HG03469 (cell line): ENCODE results near the gene SNCAIP.
"Not testable (repeated sequence)": the region's sequence is repeated elsewhere in the genome, so short reads cannot be mapped to it uniquely, and the experiment has no call there.

Source experiments
- ATAC-seq: cut with Tn5 transposase; IDR thresholded peaks from one replicate; pipeline ENCODE4 v1.9.1; 2021; ENCODE audit warnings: mild to moderate bottlenecking, moderate library complexity, moderate number of reproducible peaks; ENCODE audit not compliant: unreplicated experiment

SNCAIP gene

DNA sequence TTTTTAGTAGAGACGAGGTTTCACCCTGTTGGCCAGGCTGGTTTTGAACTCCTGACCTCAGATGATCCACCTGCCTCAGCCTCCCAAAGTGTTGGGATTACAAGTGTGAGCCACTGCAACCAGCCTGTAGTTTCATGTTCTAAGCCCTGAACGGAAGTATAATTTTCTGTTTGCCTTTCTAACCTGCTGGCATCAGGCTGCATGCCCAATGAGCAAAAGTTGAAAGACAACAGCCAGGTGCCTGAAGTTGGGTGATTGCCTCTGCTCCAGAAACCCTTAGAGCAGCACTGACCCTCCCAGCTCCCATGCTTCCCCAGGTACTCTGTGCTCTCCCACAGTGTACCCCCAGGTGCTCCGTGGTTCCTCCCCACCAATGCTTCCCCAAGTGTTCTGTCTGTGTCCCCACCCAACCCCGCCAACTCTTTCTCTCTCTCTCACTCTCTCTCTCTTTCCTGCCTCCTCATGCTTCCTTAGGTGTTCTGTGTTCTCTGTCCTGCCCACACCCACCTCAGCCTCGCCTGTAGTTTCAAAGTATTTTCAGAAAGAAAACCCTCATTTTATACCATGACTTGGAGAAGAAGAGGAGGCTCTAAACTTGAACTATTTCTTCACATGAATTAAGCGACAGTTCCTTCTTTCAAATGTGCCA lies 145.3 kb downstream of the SNCAIP start:
- no peak for ATAC-seq

DNA sequence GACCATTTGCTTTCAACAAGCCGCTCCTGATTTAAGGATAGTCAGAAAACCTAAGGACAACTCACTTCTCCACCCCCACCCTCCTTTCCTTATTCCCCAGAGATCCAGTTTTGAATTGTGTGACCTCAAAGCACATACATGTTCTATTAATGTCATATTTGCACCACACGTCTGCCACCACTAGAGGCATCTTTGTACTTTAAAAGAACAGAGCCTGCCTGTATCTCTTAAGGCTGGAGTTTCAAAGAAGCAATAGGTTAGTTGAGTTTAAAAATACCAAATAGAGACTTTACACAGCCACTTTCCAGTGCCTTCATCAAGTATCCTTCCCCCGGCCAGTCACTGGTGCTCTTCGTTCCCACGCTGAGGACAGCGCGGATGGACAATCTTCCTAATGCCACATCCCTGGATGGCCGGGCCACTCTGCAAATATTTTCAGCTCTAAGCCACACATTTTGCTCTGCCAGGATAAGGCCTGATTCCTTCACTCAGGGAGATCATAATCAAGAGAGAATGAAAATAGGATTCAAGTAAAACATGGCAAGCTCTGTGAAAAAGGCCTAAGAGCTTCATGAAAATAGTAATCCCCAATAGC lies 146.3 kb downstream of the SNCAIP start:
- no peak for ATAC-seq

DNA sequence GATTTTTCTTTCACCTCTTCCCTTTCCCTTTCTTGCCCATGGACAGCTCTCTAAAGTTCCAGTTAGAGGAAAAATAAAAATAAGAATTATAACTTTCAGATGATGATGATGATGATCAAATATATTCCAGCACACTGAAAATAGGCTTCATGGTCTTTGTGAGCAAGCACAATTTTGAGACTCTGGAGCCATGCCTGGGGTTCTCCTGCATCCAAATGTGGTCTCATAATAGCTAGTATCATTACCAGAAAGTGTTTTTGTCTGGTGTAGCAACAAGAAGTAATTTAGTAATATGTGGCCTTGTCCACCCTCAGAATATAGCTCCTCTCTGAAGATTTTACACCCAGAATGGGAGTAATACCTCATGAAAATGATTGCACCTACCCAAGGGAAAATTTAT lies 150.4 kb downstream of the SNCAIP start:
- no peak for ATAC-seq

DNA sequence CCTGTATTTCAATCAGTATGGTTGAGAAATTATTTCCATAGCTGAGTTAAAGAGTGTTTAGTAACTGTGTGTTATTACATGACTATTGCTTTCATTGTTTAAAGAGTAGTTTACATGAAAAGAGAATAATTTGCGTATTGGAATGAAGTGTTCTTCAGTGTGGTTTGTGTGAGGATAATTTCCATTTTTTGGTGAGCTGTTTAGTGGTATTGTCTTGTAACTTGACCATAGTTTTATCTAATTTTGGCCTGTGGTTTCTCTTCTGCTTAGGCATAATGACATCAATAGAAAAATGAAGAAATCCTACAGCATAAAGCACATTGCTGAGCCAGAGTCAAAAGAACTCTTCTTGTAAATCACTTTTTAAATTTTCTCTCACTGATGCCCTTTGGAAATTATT lies 151.2 kb downstream of the SNCAIP start:
- no peak for ATAC-seq

DNA sequence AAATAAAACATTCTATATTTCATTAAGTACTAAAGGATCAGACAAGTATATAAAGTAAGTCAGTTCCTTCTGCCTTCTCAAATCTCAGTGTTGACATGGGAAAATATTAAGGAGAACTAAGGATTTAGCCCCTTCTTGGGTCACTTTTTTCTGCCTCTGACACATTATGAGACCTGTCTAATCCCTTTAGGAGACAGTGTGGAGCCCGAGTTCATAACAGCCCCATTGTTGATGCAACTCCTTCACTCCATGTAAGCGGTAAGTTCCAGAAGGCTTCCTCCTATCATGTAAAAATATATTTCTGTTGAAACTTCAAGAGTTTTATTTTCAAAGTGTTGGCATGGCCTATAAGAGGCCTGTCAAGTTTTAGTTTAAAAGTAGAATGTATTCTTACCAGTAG lies 152.2 kb downstream of the SNCAIP start:
- ATAC-seq: no peak

DNA sequence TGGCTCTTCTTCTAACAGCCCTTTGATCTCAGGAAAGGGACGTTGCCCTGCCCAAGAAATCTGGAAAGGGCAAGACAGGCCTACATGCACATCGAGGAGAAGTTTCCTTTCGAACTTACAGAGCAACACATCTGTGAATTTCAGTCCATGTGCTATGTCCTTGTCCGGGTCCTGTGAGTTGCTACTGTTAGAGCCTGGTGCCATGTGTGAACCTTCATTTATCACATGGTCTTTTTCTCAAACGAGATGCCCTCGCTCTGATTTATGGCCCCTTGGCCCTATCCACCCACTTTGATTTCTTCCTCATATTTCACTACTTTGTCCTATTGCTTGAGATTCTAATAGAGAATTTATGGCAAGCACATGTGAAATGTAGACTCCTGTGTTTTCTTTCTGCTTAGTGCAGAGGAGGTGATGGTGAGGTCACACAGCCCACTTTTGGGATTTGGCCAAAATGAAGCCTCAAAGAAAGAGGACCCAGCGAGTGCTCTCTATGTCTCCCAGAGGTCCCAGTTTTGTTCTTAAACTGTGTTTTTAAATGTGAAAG lies 153.1 kb downstream of the SNCAIP start:
- ATAC-seq: no peak

DNA sequence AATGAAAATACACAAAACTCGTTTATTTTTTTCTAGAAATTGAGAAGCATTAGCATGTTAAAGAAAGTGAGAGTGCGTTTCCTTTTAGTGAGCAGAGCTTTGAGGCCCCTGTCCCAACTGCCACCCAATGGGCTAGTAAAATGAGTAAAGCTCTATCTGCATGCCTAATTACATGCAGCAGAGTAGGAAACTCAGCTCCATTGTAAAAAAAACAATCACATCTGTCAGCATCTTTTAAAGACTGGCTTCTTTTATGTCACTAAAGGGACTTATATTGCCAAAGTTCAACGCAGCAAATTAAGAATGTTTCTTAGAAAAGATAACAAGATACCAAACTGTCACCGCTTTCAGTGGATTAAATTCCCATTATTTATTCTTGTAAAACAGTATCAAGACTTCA lies 154.0 kb downstream of the SNCAIP start:
- ATAC-seq: no peak

DNA sequence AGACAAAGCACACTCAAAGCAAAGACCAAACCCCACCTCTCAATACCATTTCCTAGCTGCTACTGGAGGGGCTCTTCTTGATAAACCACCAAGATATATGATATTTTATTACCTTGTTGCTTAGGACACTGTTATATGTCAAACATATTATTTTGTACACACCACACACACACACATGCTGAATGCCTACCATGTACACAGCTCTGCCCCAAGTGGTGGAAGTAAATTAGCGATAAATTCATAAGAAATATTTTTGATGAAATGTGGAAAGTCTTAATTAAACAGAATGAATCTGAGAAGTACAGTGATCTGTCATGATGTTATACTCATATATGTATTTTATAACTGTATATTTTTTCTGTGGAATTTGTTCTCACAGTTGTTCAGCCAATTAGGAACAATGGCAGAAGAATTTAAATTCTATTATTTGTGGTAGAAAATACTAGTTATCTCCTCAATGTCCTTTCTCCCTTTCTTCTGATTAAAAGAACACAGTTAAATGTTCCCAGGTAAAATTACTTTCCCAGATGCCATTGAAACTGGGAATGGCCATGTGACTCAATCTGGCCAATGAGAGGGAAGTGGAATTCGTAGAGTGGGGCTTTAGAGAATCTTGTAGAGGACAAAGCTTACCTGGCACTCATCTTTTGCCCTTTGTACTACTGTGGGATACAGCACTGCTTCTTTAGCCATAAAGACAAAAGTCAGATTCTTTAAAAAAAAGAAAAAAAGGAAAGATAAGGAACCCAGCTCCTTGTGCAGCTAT lies 156.5 kb downstream of the SNCAIP start:
- no peak for ATAC-seq

DNA sequence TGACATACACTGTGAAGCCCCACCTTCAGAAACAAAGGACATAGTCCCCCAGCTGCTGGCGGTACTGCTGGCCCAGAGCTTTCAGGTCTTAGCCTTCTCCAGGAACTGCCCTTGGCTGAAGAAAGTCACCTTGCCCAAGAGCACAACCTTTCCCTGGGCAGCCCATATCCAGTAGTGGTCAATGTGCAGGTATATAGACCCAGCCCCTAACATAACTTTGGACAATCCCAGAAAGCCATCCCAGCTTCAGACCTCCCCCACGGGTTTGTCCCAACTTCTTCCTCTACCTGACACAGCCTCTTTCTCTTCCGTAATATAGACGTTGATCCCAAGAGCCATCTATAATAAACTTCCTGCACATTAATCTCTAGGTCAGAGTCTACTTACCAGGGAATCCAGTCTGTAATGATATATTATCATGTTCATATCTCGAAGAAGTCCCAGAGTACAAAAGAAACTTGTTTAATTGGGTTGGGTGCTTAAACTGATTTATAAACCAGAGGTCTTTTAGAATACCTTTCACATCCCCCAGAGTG lies 157.4 kb downstream of the SNCAIP start:
- ATAC-seq: no peak

DNA sequence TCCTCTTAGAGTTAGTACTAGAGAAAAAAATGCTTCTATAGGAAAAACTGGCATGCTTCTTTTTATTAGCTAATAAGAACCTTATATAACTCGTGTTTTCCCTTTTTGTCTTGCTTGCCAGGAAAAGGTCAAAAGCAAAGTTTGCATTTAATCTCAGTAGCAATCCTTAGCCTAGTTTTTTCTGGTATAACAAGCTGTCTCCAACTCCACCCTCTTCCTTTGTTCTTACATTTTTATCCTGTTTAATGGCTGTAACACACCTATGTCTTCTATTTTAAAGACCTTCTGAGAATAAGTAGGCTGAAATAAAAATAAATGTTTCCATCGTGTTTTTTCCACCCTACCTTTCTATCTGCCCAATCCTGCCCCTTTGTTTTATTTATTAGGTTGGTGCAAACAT lies 158.3 kb downstream of the SNCAIP start:
- ATAC-seq: no peak

DNA sequence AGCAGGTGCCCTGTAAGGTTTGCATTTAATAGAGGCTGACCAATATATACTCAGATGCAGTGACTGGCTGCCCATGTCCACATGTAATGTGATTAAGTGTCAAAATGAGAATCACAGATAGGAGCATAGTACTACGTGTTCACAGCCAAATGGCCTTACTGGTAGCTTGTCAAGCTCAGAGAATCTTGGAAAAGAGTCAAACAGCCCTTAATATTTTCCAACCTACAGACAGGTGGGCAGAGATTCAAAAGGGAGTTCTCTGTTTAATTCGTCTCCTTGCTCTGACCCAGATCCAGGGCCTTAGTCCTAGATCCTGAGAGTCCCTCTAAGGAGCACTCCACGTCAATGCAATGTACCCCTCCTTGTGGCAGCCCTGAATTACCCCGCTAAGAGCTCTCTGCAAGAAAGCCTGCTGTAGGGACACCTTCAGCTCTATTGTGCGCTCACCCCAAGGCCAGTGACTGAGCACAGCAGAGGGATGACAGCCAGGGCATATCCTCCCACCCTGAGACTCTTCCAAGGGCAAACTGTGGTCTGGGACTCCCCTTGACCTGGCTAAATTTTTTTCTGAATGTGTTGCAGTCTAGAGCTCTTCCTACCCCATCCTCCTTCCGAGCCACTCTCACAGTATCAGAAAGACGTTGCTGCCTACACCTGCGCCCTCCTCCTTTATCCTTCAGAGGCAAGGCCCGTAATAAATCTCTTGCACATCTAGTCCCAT lies 159.2 kb downstream of the SNCAIP start:
- ATAC-seq: no peak

DNA sequence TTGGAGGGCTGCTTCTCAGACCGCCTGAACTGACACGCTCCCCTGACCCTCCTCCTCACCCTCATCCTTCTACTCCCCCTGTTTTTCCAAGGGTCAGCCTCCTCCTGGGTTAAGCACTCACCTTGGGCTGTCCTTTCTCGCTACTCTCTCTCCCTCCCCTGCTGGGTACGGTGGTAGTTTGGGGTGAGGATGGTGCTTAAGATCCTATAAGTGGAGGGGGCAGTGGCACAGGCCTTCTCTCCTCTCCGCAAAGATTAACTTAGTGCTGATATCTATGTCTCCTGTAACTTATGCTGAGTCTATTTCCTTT lies 159.7 kb downstream of the SNCAIP start:
- ATAC-seq: no peak

DNA sequence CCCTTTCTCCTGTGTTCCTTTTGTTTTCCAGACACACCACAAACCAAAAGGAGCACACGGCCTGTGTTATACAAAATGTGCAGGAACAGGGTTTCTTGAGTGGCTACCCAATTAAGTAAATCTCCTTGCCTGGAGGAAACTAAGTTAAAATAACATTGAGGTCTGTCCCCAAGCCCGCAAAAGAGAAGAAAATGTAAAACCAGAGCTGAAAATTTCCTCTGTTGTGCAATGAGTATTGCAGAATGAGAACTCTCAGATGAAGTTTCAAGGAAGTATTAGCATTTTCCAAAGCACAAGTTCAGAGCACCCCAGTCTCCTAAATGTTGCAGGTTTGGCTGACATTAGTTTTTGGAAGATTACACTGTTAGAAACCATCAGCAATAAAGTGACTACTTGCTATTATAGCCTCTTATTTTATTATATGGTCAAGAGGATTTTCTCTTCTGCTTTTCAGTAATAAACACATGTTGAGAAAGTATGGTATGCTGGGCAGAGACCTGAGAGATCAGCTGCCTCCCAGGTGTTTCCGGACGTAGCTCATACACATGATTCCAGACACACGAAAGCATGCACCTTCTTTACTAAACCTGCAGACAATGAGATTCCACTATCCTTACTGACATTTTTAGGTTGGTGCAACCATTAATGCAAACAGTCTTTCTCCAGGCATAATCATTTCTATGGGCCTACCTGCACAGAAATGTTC lies 161.3 kb downstream of the SNCAIP start:
- ATAC-seq: no peak

DNA sequence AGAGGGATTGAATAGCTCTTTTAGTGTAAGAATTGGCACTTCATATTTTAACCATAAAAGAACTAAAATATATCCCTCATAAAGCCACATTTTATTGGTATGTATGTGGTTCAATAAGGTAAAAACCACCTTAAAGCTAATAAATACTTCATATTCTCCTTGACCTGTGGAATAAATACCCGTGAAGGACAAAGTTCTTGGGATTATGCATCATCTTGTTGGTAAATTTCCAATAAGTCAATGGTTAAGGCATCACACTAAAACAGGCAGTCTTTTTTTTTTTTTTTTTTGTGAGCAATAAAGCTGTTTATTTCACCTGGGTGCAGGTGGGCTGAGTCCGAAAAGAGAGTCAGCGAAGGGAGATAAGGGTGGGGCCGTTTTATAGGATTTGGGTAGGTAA lies 161.9 kb downstream of the SNCAIP start:
- ATAC-seq: no peak

DNA sequence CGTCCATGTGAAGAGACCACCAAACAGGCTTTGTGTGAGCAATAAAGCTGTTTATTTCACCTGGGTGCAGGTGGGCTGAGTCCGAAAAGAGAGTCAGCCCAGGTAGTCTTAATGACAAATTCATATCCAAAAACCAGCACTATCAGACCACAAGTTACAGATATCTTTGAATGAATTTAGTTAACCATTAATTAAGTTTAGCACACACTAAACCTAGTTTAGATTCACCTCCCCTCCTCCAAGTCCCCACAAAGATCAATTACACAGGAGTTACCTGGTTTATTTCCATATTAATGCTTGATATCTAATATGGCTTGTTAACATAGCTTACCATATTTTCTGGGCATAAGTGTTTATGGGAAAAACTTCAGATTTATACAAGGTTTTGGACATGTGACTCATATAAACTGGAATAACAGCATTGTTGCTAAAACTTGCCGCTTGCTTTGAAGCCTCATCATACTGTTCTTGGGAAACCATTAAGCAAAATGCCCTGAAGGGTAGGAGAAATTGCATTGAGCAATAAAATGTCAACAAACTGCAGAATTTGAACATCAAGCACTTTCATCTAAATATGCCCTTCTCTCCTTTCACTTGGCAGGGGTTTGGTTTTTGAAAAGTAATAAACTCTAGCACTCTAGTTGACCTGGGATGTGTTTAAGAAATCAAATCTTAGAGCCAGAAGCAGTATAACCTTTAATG lies 166.9 kb downstream of the SNCAIP start:
- no peak for ATAC-seq

DNA sequence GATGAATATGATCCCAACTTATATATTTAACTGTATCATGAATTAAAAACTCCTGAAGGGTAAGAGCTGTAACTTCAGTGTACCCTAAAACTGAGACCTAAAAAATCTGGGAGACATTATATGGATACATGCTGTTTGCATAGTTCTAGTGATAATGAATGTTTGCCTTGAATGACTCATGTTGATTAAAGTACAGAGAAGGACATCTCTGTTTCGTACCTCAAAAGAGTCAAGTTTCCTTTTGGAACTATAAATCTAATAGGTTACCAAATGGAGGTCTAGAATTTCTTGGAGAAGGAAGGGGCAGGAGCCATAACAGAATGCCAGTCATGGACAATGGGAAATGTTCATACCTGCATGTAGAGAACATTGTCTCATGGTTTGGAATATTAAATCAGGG lies 168.1 kb downstream of the SNCAIP start:
- no peak for ATAC-seq

DNA sequence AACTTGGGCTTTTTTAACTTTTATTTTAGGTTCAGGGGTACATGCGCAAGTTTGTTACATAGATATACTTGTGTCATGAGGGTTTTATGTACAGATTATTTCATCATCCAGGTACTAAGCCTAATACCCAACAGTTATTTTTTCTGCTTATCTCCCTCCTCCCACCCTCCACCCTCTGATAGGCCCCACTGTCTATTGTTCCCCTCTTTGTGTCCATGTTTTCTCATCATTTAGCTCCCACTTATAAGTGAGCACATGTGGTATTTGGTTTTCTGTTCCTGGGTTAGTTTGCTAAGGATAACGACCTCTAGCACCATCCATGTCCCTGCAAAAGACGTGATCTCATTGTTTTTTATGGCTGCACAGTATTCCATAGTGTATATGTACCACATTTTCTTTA lies 172.1 kb downstream of the SNCAIP start:
- ATAC-seq: no peak

DNA sequence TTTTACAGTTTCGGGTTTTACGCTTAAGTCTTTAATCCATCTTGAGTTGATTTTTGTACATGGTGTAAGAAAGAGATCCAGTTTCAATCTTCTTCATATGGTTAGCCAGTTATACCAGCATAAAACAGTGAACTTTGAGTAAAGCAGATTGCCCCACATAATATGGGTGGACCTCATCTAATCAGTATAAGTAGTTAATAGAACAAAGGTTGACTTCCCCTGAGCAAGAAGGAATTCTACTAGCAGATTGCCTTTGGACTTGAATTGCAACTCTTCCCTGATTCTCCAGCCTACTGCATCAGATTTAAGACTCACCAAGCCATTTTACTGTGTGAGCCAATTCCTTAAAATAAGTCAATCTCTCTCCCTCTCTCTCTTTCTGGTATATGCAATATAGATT lies 173.2 kb downstream of the SNCAIP start:
- ATAC-seq: no peak

DNA sequence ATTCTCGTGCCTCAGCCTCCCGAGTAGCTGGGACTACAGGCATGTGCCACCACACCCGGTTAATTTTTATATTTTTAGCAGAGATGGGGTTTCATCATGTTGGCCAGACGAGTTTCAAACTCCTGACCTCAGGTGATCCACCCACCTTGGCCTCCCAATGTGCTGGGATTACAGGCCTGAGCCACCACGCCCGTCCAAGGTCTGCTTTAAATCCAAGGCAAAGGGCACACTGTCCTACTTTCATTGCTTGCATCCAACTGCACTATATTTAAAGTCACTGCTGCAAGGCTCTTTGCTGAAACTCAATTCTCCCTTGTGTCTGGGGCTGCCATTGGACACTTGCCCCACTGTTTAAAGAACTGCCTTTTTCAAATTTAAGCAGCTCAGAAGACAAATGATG lies 174.6 kb downstream of the SNCAIP start:
- ATAC-seq: not testable (repeated sequence)

DNA sequence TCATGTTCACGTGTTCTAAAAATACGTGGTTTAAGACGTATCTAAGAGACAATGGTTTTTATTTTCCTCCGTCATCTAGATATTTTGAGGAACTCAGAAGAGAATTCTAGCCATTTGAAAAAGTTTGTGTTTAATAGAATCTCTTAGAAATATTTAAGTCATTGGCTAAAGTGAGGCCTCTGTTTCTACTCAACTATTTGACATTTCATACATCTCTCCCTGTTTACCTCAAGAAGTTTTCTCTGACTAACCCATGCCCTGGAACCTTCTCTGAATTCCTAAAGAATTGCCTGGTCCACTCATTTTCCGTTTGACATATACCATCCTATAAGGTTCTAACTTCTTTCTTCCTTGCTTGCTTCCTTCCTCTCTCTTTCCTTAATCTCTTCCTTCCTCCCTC lies 178.7 kb downstream of the SNCAIP start:
- ATAC-seq: no peak
